Left lung (tissue), 10 donors: ENCODE measurements around the gene NAV3. TPM values are rescaled to one million over a fixed set of nuclear protein-coding genes. Genes with fewer than 3 reads are reported as not detected.

Source experiments
- ATAC-seq: fragments of 200-7000 bp; cut with Tn5 transposase; one replicate; pipeline ENCODE4 v1.9.1; 2020; ENCODE audit warnings: moderate library complexity
- DNase-seq, 4 donors: peaks; one replicate each; pipeline ENCODE4 v3.0.0-alpha.2; 2013 to 2020
- H3K27ac ChIP-seq, 2 donors: fragments of 200-600 bp; sonication (generic) in 1 of 2; one replicate each; pipeline versions ENCODE4 v1.5.0 to v1.8.0; 2020 to 2021
- H3K27me3 ChIP-seq, 2 donors: fragments of 200-600 bp; sonication (generic) in 1 of 2; one replicate each; pipeline versions ENCODE4 v1.5.0 to v1.8.0; 2020 to 2021
- H3K36me3 ChIP-seq, 2 donors: fragments of 200-600 bp; sonication (generic) in 1 of 2; one replicate each; pipeline versions ENCODE4 v1.5.0 to v1.8.0; 2020 to 2021
- H3K4me1 ChIP-seq, 2 donors: fragments of 200-600 bp; one replicate each; pipeline ENCODE4 v1.8.0; 2021
- H3K4me3 ChIP-seq, 2 donors: fragments of 200-600 bp; sonication (generic) in 1 of 2; one replicate each; pipeline versions ENCODE4 v1.5.0 to v1.8.0; 2020 to 2021; ENCODE audit warnings: mild to moderate bottlenecking in 1 of 2
- H3K9me3 ChIP-seq, 2 donors: fragments of 200-600 bp; sonication (generic) in 1 of 2; one replicate each; pipeline versions ENCODE4 v1.5.0 to v1.8.0; 2020 to 2021
- CTCF ChIP-seq, 2 donors: fragments of 200-600 bp; sonication (generic) in 1 of 2; IDR thresholded peaks; one replicate each; pipeline versions ENCODE4 v1.5.0 to v1.8.0; 2021; ENCODE audit warnings: antibody characterized with exemption in 2 of 2
- intact Hi-C, 2 donors: fragments of 100-400 bp; cut with DNase I; formaldehyde crosslinking; loops; one replicate each; pipeline versions ENCODE4 v1.11.2 to v1.14.2; 2022
- polyA plus RNA-seq, 6 donors: library from polyadenylated mRNA; unstranded; fragments of 120-200 nt; gene quantifications; one replicate each; pipeline ENCODE4 v1.2.1, GENCODE V29; 2013; ENCODE audit not compliant: insufficient read length in 6 of 6
- total RNA-seq, 2 donors: library from RNA; stranded (reverse); fragmentation: NEBNext Ultra II Directional; extraction: Animal tissue kit (Norgen Biotek cat#: 25700); gene quantifications; one replicate each; pipeline ENCODE4 v1.2.1, GENCODE V29; 2021
- donor health status: DM: no; HTN: yes; CAD: no.
- donor health status: DM: no; HTN: no; CAD: no.

Gene NAV3
- total and polyA plus RNA-seq, 8 donors = 5.2 to 10.8 (median 6.8) TPM

- Histone ChIP-seq H3K27ac (peak overlapping the region in 1 of 2 donors; percentile 8), H3K9me3 (peaks cover 0 to 3% of the 10 kb centered on the region in 2 donors), H3K36me3 (no peaks in the 10 kb centered on the region), H3K4me3 (peak overlapping the region; percentile 3 to 18), H3K4me1 (no peaks in the 10 kb centered on the region), H3K27me3 (no peaks in the 10 kb centered on the region)
- DNase-seq = peak in 3 of 4 donors; percentile 9 to 30 (median 23)
- intact Hi-C loops = no loop called here
- TF ChIP-seq CTCF (IDR thresholded peaks at IDR 0.05) = no peak
- ATAC-seq = no peak
These were observed 205.4 kb downstream of the NAV3 start for GRCh38 chr12:78035901-78036606.

GRCh38 chr12:78036874-78037273 is 206.2 kb downstream of the NAV3 start:
- ATAC-seq (no peak), DNase-seq (peak in 1 of 4 donors; percentile 37)
- intact Hi-C loops = no loop called here
- Histone ChIP-seq H3K27me3 (no peaks in the 10 kb centered on the region), H3K4me1 (no peaks in the 10 kb centered on the region), H3K27ac (no peak overlapping the region), H3K36me3 (no peaks in the 10 kb centered on the region), H3K9me3 (peaks cover 0 to 3% of the 10 kb centered on the region in 2 donors), H3K4me3 (peak overlapping the region in 1 of 2 donors; percentile 26)
- TF ChIP-seq CTCF (IDR thresholded peaks at IDR 0.05) = no peak

- no peak for TF ChIP-seq CTCF (IDR thresholded peaks at IDR 0.05)
- no peak for ATAC-seq
- intact Hi-C loops = no loop called here
These were observed 207.0 kb downstream of the NAV3 start for GRCh38 chr12:78037707-78038106.

GRCh38 chr12:78038541-78038940 is 207.8 kb downstream of the NAV3 start:
- ATAC-seq = no peak
- H3K27ac ChIP-seq = no peak overlapping the region
- TF ChIP-seq CTCF (IDR thresholded peaks at IDR 0.05) = no peak
- no peak for DNase-seq
- no peaks in the 10 kb centered on the region for H3K36me3 ChIP-seq
- intact Hi-C loops = no loop called here
- H3K4me1 ChIP-seq = no peaks in the 10 kb centered on the region
- H3K9me3 ChIP-seq = peaks cover 0 to 6% of the 10 kb centered on the region in 2 donors
- H3K27me3 ChIP-seq = no peaks in the 10 kb centered on the region
- peak overlapping the region in 1 of 2 donors; percentile 26 for H3K4me3 ChIP-seq

More at GRCh38 chr12:78037707-78038106, 207.0 kb downstream of the NAV3 start:
- Histone ChIP-seq H3K27me3 (no peaks in the 10 kb centered on the region), H3K9me3 (peaks cover 0 to 3% of the 10 kb centered on the region in 2 donors), H3K36me3 (no peaks in the 10 kb centered on the region), H3K4me1 (no peaks in the 10 kb centered on the region), H3K27ac (no peak overlapping the region), H3K4me3 (peak overlapping the region in 1 of 2 donors; percentile 26)
- DNase-seq = no peak

- H3K27ac ChIP-seq = no peak overlapping the region
- no peak for TF ChIP-seq CTCF (IDR thresholded peaks at IDR 0.05)
- ATAC-seq (no peak), DNase-seq (no peak)
- H3K9me3 ChIP-seq = peaks cover 0 to 9% of the 10 kb centered on the region in 2 donors
- peak overlapping the region in 1 of 2 donors; percentile 26 for H3K4me3 ChIP-seq
- intact Hi-C loops = no loop called here
- no peaks in the 10 kb centered on the region for H3K27me3 ChIP-seq
- H3K36me3 ChIP-seq = no peaks in the 10 kb centered on the region
- no peaks in the 10 kb centered on the region for H3K4me1 ChIP-seq
These were observed 208.3 kb downstream of the NAV3 start for GRCh38 chr12:78038986-78039385.
